ENCODE results near the gene GSG1L.

Gene GSG1L

GRCh38 chr16:27764869-27765675, 298.4 kb downstream of the GSG1L start:
- Histone ChIP-seq H3K36me3 (ENCODE audit: control insufficient read depth in 1 of 2, insufficient read depth in 2 of 2, low read length in 2 of 2) (peaks cover 26 to 71% of the 10 kb centered on the region in 2 donors), H3K27me3 (ENCODE audit: low read depth, low read length) (no peaks in the 10 kb centered on the region), H3K27ac (ENCODE audit: low read length) (no peak overlapping the region), H3K4me1 (ENCODE audit: control insufficient read depth in 1 of 2, insufficient read depth in 2 of 2, low read length in 2 of 2) (no peaks in the 10 kb centered on the region), H3K4me3 (ENCODE audit: low read depth in 1 of 2, low read length in 2 of 2) (no peak overlapping the region), H3K9me3 (ENCODE audit: control insufficient read depth in 1 of 2, low read length in 2 of 2) (peaks cover 4 to 5% of the 10 kb centered on the region in 2 donors)

GRCh38 chr16:27764427-27764826, 299.1 kb downstream of the GSG1L start:
- H3K4me3 ChIP-seq (ENCODE audit: low read depth in 1 of 2, low read length in 2 of 2): no peak overlapping the region
- peaks cover 4 to 5% of the 10 kb centered on the region in 2 donors for H3K9me3 ChIP-seq (ENCODE audit: control insufficient read depth in 1 of 2, low read length in 2 of 2)
- H3K27ac ChIP-seq (ENCODE audit: low read length): no peak overlapping the region
- peaks cover 26 to 65% of the 10 kb centered on the region in 2 donors for H3K36me3 ChIP-seq (ENCODE audit: control insufficient read depth in 1 of 2, insufficient read depth in 2 of 2, low read length in 2 of 2)
- no peaks in the 10 kb centered on the region for H3K27me3 ChIP-seq (ENCODE audit: low read depth, low read length)
- no peaks in the 10 kb centered on the region for H3K4me1 ChIP-seq (ENCODE audit: control insufficient read depth in 1 of 2, insufficient read depth in 2 of 2, low read length in 2 of 2)

- Histone ChIP-seq H3K4me1 (ENCODE audit: control insufficient read depth in 1 of 2, insufficient read depth in 2 of 2, low read length in 2 of 2) (no peaks in the 10 kb centered on the region), H3K9me3 (ENCODE audit: control insufficient read depth in 1 of 2, low read length in 2 of 2) (peaks cover 4 to 5% of the 10 kb centered on the region in 2 donors), H3K27ac (ENCODE audit: low read length) (no peak overlapping the region), H3K36me3 (ENCODE audit: control insufficient read depth in 1 of 2, insufficient read depth in 2 of 2, low read length in 2 of 2) (peaks cover 26 to 51% of the 10 kb centered on the region in 2 donors), H3K4me3 (ENCODE audit: low read depth in 1 of 2, low read length in 2 of 2) (no peak overlapping the region), H3K27me3 (ENCODE audit: low read depth, low read length) (no peaks in the 10 kb centered on the region)
Measured at GRCh38 chr16:27762441-27762840, 301.1 kb downstream of the GSG1L start.

GRCh38 chr16:27761816-27762215, 301.7 kb downstream of the GSG1L start:
- H3K4me1 ChIP-seq (ENCODE audit: control insufficient read depth in 1 of 2, insufficient read depth in 2 of 2, low read length in 2 of 2): no peaks in the 10 kb centered on the region
- H3K9me3 ChIP-seq (ENCODE audit: control insufficient read depth in 1 of 2, low read length in 2 of 2): peaks cover 4 to 5% of the 10 kb centered on the region in 2 donors
- H3K27ac ChIP-seq (ENCODE audit: low read length): no peak overlapping the region
- H3K4me3 ChIP-seq (ENCODE audit: low read depth in 1 of 2, low read length in 2 of 2): no peak overlapping the region
- H3K36me3 ChIP-seq (ENCODE audit: control insufficient read depth in 1 of 2, insufficient read depth in 2 of 2, low read length in 2 of 2): peaks cover 22 to 48% of the 10 kb centered on the region in 2 donors
- H3K27me3 ChIP-seq (ENCODE audit: low read depth, low read length): no peaks in the 10 kb centered on the region

- Histone ChIP-seq H3K36me3 (ENCODE audit: control insufficient read depth in 1 of 2, insufficient read depth in 2 of 2, low read length in 2 of 2) (peaks cover 22 to 38% of the 10 kb centered on the region in 2 donors), H3K9me3 (ENCODE audit: control insufficient read depth in 1 of 2, low read length in 2 of 2) (peaks cover 4 to 5% of the 10 kb centered on the region in 2 donors), H3K27me3 (ENCODE audit: low read depth, low read length) (no peaks in the 10 kb centered on the region), H3K27ac (ENCODE audit: low read length) (no peak overlapping the region), H3K4me1 (ENCODE audit: control insufficient read depth in 1 of 2, insufficient read depth in 2 of 2, low read length in 2 of 2) (no peaks in the 10 kb centered on the region), H3K4me3 (ENCODE audit: low read depth in 1 of 2, low read length in 2 of 2) (no peak overlapping the region)
Measured at GRCh38 chr16:27760789-27761176, 302.7 kb downstream of the GSG1L start.

GRCh38 chr16:27759967-27760788, 303.3 kb downstream of the GSG1L start:
- Histone ChIP-seq H3K9me3 (ENCODE audit: control insufficient read depth in 1 of 2, low read length in 2 of 2) (peaks cover 4 to 5% of the 10 kb centered on the region in 2 donors), H3K4me1 (ENCODE audit: control insufficient read depth in 1 of 2, insufficient read depth in 2 of 2, low read length in 2 of 2) (no peaks in the 10 kb centered on the region), H3K4me3 (ENCODE audit: low read depth in 1 of 2, low read length in 2 of 2) (no peak overlapping the region), H3K27me3 (ENCODE audit: low read depth, low read length) (no peaks in the 10 kb centered on the region), H3K27ac (ENCODE audit: low read length) (no peak overlapping the region), H3K36me3 (ENCODE audit: control insufficient read depth in 1 of 2, insufficient read depth in 2 of 2, low read length in 2 of 2) (peaks cover 22 to 36% of the 10 kb centered on the region in 2 donors)

- Histone ChIP-seq H3K36me3 (ENCODE audit: control insufficient read depth in 1 of 2, insufficient read depth in 2 of 2, low read length in 2 of 2) (peaks cover 19 to 36% of the 10 kb centered on the region in 2 donors), H3K27ac (ENCODE audit: low read length) (no peak overlapping the region), H3K9me3 (ENCODE audit: control insufficient read depth in 1 of 2, low read length in 2 of 2) (peaks cover 3 to 4% of the 10 kb centered on the region in 2 donors), H3K4me1 (ENCODE audit: control insufficient read depth in 1 of 2, insufficient read depth in 2 of 2, low read length in 2 of 2) (no peaks in the 10 kb centered on the region), H3K27me3 (ENCODE audit: low read depth, low read length) (no peaks in the 10 kb centered on the region), H3K4me3 (ENCODE audit: low read depth in 1 of 2, low read length in 2 of 2) (no peak overlapping the region)
Measured at GRCh38 chr16:27759301-27759871, 304.1 kb downstream of the GSG1L start.

GRCh38 chr16:27758544-27758943, 305.0 kb downstream of the GSG1L start:
- Histone ChIP-seq H3K27ac (ENCODE audit: low read length) (no peak overlapping the region), H3K4me3 (ENCODE audit: low read depth in 1 of 2, low read length in 2 of 2) (no peak overlapping the region), H3K9me3 (ENCODE audit: control insufficient read depth in 1 of 2, low read length in 2 of 2) (no peaks in the 10 kb centered on the region), H3K4me1 (ENCODE audit: control insufficient read depth in 1 of 2, insufficient read depth in 2 of 2, low read length in 2 of 2) (no peaks in the 10 kb centered on the region), H3K27me3 (ENCODE audit: low read depth, low read length) (no peaks in the 10 kb centered on the region), H3K36me3 (ENCODE audit: control insufficient read depth in 1 of 2, insufficient read depth in 2 of 2, low read length in 2 of 2) (peaks cover 15 to 32% of the 10 kb centered on the region in 2 donors)

GRCh38 chr16:27756206-27756970, 307.1 kb downstream of the GSG1L start:
- no peak overlapping the region for H3K27ac ChIP-seq (ENCODE audit: low read length)

GRCh38 chr16:27754788-27755690, 308.5 kb downstream of the GSG1L start:
- H3K4me3 ChIP-seq (ENCODE audit: low read depth in 1 of 2, low read length in 2 of 2): no peak overlapping the region
- H3K9me3 ChIP-seq (ENCODE audit: control insufficient read depth in 1 of 2, low read length in 2 of 2): no peaks in the 10 kb centered on the region
- no peak overlapping the region for H3K27ac ChIP-seq (ENCODE audit: low read length)
- peaks cover 0 to 19% of the 10 kb centered on the region in 2 donors for H3K36me3 ChIP-seq (ENCODE audit: control insufficient read depth in 1 of 2, insufficient read depth in 2 of 2, low read length in 2 of 2)
- no peaks in the 10 kb centered on the region for H3K4me1 ChIP-seq (ENCODE audit: control insufficient read depth in 1 of 2, insufficient read depth in 2 of 2, low read length in 2 of 2)
- no peaks in the 10 kb centered on the region for H3K27me3 ChIP-seq (ENCODE audit: low read depth, low read length)

More at GRCh38 chr16:27756206-27756970, 307.1 kb downstream of the GSG1L start:
- H3K4me1 ChIP-seq (ENCODE audit: control insufficient read depth in 1 of 2, insufficient read depth in 2 of 2, low read length in 2 of 2): no peaks in the 10 kb centered on the region
- peaks cover 3 to 21% of the 10 kb centered on the region in 2 donors for H3K36me3 ChIP-seq (ENCODE audit: control insufficient read depth in 1 of 2, insufficient read depth in 2 of 2, low read length in 2 of 2)
- no peaks in the 10 kb centered on the region for H3K27me3 ChIP-seq (ENCODE audit: low read depth, low read length)
- no peaks in the 10 kb centered on the region for H3K9me3 ChIP-seq (ENCODE audit: control insufficient read depth in 1 of 2, low read length in 2 of 2)
- no peak overlapping the region for H3K4me3 ChIP-seq (ENCODE audit: low read depth in 1 of 2, low read length in 2 of 2)

Data from muscle layer of duodenum (tissue), 2 donors.